SKM-1 treated with dmso at 0.1 percent for 144 hours (cell line): ENCODE measurements around the gene BYSL.

Experiments used
- DNase-seq: peaks from one replicate; lab custom pipeline; 2025; ENCODE audit not compliant: unreplicated experiment; lab: John Stamatoyannopoulos, UW

The BYSL gene, protein sequence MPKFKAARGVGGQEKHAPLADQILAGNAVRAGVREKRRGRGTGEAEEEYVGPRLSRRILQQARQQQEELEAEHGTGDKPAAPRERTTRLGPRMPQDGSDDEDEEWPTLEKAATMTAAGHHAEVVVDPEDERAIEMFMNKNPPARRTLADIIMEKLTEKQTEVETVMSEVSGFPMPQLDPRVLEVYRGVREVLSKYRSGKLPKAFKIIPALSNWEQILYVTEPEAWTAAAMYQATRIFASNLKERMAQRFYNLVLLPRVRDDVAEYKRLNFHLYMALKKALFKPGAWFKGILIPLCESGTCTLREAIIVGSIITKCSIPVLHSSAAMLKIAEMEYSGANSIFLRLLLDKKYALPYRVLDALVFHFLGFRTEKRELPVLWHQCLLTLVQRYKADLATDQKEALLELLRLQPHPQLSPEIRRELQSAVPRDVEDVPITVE

DNA sequence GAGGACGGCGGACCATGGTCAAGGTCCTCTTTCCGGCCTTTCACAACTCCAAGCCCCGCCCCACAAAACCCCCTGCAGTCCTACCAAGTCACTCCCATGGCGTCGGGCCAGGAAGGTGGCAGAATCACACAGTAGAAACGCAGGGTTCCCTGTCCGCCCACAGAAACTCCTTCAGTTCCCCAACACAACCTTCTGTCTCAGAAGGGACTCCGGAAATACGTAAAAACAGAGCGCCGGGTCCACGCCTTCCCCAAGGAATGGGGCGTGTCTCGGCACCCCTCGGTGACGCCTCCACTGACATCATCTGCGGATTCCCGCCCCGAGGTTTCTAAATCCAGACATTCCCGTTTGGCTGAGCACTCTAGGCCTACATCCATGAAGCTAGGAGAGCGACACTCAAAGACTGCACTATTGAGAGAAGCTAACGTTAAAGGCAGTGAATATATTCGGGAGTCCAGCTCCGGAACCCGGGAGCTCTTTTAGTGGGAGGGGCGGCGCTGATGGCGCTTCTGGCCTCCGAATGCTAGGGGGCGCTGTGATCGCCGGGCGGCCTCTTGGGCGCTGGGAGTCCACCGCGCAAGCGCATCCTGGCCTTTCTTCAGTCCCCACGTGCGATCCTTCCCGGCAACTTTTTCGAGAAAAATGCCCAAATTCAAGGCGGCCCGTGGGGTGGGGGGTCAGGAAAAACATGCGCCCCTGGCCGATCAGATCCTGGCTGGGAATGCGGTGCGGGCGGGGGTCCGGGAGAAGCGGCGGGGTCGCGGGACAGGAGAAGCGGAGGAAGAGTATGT lies at the start of gene BYSL, which contains the start of gene MED20:
Gene BYSL (plus strand): TSS at position 579 of the 791 bp plus-strand sequence. CDS start 64 bp downstream, at position 643.
Gene MED20 (minus strand): TSS at position 219 of the 791 bp plus-strand sequence. CDS start 121 bp downstream, at position 98.
- DNase-seq: peak; percentile 94

DNA sequence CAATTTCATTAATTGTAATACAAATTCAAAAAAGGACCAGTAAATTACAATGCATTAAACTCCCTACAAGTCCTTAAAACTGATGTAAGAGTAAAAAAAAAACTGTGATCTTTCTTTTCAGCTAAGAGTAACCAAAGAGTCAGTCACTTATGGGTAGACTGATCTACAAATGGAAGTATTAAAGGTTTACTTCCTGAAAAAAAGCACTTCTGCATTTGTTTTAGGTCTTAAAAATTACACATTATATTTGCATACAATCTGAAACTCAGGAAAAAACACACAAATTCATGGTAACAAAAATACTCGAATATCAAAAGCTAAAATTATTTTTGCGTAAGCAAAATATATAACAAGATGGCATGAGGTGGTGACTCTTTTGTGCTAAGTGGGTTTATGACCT lies 49.6 kb upstream of the BYSL start:
- peak; percentile 30 for DNase-seq

DNA sequence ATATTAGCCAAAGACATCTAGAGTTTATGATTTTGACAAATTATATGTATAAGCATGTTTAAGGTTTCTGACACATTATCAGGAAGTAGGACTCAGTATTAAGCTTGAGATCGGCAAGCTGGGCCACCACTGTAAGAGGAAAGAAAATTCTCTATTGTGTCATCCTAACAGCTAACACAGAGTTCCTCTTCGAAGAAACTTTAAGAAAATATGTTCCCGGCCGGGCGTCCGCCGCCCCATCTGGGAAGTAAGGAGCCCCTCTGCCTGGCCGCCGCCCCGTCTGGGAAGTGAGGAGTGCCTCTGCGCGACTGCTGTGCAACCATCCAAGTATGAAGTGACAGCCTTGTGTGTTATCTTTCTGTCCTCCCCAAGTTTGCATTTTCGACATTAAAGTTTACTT lies 49.2 kb upstream of the BYSL start:
- no peak for DNase-seq

DNA sequence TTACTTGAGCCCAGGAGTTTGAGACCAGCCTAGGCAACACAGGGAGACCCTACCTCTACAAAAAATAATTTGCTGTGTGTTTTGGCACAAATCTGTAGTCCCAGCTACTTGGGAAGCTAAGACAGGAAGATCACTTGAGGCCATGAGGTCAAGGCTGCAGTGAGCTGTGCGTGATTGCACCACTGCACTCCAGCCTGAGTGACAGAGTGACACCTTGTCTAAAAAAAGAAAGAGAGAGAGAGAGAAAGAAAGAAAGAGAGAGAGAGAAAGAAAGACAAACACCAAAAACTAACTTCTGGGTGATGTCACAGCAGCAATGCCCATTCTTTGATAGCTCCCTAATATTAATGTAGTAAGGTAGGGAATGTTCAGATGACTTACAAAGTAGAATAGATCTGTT lies 46.6 kb upstream of the BYSL start:
- no peak for DNase-seq

DNA sequence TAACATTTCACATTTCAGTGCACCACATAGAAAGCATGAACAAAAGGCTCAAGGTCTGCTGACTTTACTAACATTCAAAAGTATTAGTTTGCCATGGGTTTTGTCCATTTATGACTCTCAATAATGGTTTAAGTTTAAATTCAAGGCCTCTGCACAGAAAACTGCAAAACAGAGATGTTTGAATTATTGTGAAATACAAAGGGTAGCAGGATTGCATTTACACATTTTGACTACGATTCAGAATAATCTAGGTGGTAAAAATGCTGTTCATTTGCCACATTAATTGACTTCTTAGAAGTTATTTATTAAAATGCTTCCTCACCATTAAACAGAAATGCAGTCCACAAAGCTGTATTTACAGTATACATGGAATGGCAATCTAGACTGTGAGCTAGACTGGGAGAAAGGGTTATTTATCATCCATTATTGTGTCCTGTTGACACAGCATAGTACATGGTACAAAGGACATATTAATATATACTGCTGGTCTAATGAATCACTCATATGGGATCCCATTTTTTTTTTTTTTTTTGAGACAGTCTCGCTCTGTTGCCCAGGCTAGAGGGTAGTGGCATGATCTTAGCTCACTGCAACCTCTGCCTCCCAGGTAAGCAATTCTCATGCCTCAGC lies 44.1 kb upstream of the BYSL start:
- no peak for DNase-seq

DNA sequence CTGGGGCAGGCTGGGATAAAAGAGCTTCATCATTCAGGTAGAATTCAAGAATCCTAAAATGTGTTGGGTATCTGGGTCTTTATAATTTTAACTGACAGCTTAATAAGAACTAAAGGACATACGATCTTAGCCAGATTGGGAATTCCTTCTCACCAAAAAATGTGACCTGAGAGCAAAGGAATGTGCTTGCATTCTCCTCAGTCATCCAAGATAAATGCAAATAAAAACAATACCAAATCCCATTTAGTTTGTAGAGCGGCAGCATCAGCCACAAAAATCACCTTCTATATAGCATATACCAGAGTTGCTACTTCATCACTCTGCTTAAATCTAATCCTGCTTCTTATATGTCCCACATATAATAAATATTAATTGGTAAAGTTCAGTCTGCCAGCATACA lies 43.1 kb upstream of the BYSL start:
- DNase-seq: no peak

DNA sequence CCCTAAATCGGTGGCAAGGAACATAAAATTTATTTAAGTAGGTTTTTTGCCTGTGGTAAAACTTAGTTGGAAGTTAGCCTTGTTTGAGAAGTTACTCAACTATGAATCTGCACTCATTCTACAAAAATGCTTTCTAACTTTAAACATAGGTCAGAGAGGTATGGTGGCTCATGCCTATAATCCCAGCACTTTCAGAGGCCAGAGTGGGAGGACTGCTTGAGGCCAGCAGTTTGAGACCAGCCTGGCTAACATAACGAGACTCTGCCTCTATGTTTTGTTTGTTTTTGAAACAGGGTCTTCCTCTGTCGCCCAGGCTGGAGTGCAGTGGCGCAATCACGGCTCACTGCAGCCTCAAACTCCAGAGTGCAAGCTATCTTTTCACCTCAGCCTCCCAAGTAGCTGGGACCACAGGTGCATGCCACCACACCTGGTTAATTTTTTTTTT lies 42.3 kb upstream of the BYSL start:
- DNase-seq: no peak

DNA sequence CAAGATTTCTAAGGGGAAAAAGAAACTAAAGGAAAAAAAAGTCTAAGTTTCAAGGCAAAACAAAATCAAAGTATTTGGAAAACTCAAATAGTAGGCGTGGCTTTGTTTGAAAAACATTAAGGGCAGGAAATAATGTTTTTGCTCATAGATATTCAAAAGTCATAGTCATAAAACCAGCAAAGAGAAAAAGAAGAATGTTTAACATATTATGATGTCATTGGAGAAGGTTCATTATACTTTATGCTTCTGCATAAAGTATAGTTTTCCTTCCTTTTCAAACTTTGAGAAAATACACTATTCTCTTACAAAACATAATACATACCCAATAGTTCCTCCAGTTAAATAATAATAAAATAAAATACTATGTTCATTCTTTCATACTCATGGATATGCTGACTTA lies 39.8 kb upstream of the BYSL start:
- no peak for DNase-seq

DNA sequence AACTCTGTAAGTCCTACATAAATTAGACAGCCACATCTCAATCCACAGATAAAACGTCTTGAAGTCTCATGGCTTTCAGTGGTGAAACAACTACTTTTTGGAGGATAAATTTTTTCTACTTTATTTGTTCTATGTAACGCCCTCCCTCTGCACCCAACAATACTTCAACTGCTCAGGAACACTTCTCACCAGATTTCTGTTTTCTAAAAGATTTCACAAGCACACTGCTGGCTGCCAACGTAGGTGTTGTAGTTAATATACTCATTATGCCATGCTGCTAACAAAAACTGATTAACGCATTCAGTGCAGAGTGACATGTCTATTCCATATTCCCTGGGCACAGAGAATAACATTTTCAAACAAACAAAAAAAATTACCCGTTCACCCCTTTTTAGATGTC lies 36.3 kb upstream of the BYSL start:
- DNase-seq: no peak

DNA sequence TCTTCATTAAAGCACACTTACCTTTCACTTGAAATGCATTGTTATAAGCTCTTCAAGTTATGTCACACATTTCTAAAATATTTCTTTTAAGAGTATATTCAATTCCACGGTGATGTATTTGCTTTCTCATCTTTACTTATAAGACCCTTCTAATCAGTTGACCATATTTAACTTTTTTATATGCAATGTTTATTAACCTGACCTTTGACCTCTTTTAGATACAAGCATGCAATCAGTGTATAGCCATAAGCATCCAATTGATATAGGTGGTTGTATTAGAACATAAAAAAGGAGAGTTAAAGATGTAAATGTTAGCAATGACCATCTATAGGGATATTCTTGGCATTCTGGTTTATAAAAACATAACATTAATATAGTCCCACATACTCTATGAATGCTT lies 35.4 kb upstream of the BYSL start:
- DNase-seq: no peak

DNA sequence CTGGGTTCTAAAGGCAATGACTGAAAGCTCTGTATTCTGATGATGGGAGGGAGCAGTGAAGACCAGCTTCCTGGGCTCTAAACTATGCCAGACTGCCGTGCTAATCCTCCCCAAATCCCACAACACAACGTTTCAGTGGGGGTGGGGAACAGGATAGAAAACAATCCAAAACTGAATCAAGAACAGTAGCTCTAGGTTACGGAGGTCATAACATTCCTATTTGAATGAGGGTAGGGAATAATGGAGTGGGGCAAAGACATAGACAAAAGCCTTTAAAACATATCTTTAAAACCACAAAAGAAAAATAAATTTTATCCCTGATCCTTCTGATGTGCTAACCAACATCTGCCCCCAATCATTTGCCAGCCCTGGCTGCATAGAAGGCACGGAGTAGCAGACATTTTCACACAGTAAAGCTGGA lies 34.0 kb upstream of the BYSL start:
- no peak for DNase-seq

DNA sequence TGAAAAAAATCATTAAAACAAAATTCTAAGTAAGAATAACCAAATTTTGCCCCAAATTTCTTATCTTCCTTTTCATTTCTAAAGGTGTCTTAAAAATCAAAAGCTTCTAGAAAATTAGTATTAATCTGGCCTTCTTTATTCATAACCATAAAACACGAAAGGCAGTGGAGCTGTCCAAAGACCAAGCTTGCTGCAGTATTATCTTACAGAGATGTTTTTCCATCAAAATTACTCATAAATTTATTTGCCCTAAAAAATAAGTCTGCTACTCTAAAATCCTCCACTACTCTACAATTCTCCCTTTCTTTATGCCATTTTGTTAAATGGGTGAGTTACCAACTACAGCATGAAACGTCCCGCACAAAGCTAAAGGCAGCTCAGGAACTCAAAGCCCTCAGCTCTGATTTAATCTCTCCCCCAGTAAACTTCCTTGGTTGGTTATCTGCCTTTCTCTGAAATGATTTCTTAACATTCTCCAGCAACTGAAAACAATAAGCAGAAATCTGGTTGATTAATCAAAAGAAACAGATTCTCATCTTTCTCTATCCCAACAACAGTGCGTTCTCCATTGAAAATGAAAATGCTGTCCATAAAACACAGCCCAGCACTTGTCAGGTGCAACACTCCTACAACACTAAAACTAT lies 28.3 kb upstream of the BYSL start:
- no peak for DNase-seq

DNA sequence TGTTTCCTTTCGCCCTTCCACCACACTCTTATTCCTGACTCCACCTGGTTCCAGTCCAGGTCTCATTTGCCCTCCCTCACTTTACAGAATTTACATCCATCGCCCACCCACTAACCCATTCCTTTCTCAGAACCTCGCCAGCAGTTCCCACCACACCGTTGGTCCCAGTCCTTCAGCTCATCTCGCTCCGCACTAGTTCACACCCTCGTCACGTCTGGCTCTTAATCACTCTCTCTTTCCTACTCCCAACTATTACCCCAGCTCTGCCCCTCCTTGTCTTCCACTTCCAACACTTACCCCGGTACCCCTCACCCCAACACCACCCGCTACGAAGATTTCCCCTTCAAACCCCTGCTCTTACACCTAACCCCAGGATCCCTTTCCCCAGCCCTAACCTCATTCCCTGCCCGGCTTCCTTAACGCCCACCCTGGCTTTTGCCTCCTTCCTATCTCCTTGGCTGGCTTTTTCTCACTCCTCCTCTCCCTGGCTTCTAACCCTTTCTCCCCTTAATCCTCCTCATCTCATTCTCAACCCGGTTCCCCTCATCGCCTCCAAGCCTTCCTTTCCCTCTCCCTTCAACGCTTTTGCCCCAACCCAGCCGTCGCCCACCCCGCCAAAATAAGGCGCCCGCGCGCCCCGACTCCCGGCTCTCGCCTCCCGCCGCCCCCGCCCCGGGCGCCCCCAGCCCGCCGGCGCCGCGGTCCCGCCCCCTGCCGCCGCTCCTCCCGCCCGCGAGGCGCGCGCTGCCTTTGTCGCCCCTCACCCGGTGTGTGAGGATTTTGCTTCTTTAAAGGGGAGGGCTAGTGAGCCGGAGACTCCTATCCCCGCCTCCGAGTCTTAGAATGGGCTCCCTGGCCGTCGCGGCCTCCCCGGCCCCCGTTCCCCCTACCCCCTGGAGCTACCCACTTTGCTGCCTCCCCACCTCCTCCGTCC lies 26.7 kb upstream of the BYSL start:
- DNase-seq: no peak

DNA sequence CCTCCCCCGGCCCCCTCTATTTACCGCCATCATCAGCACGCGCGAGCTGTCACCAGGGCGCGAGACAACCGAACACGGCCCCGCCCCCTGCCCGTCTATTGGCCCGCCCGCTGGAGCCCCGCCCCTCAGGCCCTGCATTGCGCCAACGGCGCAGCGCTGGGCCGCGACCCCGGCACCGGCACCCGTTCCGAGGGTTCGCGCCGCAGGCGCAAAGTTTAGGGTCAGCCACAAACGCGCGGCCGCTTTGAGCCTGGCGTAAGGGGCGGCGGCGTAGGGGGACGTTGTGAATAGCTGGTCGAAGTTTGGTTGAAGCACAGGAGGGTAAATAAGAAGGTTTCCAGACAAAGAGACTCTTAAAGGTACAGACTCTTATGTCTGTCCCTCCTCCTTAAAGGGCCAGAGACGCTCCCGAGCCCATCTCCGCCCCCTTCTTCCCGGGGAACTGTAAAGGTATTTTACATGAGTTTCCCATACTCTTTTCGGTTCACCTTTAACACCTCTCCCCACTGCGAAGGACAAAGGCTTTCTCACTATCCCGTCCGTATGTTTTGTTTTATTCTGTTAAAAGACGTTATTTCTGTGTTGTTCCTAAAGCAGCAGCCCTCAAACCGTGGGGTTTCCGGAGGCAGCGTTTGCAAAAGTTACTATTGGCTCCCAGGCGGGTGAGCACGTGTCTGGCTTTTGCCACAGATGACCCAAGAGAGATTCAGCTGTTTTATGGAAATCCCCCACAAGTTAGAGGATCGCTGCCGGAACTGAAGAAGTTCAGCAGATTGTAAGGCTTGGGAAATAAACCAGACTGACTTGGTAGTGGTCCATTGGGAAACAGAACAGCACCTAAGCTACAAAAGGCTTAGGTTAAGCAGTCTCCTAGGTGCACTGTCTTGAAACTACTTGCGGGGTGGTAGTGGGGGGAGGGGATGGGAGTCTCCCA lies 25.7 kb upstream of the BYSL start, which contains the start of gene USP49:
Gene USP49 (minus strand): TSS at position 76 of the 934 bp plus-strand sequence. CDS start 88,392 bp downstream, outside the sequence.
- peak; percentile 71 for DNase-seq

DNA sequence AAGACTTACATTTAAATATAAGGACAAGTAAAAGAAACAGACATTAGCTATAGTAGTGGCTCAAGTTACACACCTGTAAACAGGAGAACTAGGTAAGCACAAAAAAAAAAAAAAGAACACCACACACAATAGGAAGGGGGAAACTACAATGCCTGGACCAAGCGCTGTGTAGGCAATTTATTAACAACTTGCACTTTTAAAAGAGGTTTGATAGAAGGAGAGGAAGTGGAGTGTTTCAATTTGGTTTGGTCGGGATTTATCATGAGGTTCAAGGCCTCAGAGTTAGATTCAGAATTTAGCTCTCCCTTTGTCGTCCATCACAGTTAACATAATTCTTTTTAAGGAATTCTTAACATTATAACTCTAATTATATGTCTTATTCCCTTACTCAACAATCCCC lies 25.0 kb upstream of the BYSL start:
- no peak for DNase-seq

DNA sequence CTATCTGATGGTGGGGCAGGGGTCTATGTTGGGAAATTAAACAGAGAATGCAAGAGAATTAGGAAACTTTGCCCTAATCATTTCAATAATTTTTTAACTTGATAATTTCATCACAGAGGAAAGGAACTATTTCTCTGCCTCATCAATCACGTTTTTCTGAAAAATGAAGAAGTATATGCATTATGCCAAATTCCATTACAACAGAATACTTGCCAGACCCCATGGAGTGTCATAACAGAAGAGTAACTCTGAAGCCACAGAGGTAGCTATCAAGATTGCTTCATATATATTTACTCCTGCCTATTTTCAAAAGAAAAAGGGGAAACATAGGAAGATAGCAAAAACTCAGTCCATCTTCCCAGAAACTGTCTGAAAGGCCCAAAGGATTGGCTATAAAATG lies 20.4 kb upstream of the BYSL start:
- no peak for DNase-seq

DNA sequence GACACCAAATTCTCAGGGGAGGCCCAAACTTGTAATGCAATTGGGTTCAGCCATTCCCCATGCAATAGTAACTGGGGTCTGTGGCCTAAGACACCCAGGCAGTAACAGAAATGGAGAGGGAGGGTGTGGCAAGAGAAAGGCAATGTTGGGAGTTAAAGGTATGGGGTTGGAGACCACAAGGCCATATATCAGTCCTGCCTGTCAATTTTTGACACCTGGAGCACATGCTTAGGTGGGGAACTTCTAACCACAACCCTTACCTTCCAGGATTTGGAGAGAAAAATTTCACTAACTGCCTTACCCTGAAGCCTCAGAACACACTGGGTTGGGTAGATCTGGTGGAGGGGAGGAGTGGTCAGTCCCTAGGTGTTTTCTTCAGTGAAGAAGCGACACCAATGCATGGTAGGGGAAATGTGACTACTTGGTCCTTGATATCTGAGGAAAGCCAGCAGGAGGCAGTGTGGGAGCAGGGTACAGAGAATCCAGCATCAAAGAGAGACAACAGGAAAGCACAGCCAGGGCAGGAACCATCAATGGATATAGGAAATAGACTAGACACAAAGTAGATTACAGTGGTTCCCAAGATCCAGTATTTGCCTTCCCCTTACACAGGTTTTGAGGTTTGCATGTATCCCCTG lies 19.3 kb upstream of the BYSL start:
- peak; percentile 29 for DNase-seq

DNA sequence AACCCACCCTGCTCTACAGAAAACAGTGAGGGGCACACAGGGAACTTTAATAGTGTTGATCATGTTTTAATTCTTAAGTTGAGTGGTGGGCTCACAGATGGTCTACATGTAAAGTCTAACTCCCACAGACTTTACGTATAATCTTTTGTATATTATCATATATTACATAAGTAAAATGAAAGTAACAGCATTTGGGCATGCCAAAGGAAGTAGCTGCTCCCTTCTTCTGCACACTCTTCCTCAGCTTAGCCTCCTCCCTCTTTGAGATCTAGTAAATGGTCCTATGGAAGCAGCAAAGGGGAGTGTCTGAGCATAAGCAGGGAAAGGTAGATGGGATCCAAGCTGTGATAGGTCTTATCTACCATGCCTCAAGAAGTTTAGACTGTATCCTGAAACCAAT lies 11.6 kb upstream of the BYSL start:
- DNase-seq: no peak
